GM19043 (cell line): ENCODE data around the gene CYP2A6.
"Not testable (repeated sequence)": the region's sequence is repeated elsewhere in the genome, so short reads cannot be mapped to it uniquely, and the experiment has no call there.

Experiments used
- ATAC-seq: cut with Tn5 transposase; IDR thresholded peaks from one replicate; pipeline ENCODE4 v1.9.1; 2021; ENCODE audit warnings: low read depth; ENCODE audit not compliant: unreplicated experiment

CYP2A6 gene

DNA sequence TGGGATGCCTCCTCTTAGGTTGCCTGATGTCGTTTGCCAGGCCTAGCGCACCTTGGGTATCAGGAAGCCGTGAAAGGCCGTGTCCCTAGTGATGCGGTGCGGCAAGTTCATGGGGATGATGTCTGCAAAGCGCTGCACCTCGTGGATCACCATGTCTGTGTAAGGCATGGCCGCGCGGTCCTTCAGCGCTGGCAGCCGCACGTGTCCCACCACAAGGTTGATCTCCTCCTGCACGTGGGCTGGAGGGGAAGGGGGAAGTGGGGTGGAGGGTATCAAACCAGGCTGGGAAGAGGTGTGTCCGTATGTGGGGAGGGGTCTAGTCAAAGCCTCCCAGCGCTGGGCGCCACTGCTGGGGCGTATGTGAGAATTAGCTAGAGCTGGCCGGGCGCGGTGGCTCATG, 28.1 kb downstream of the CYP2A6 start:
- no peak for ATAC-seq

DNA sequence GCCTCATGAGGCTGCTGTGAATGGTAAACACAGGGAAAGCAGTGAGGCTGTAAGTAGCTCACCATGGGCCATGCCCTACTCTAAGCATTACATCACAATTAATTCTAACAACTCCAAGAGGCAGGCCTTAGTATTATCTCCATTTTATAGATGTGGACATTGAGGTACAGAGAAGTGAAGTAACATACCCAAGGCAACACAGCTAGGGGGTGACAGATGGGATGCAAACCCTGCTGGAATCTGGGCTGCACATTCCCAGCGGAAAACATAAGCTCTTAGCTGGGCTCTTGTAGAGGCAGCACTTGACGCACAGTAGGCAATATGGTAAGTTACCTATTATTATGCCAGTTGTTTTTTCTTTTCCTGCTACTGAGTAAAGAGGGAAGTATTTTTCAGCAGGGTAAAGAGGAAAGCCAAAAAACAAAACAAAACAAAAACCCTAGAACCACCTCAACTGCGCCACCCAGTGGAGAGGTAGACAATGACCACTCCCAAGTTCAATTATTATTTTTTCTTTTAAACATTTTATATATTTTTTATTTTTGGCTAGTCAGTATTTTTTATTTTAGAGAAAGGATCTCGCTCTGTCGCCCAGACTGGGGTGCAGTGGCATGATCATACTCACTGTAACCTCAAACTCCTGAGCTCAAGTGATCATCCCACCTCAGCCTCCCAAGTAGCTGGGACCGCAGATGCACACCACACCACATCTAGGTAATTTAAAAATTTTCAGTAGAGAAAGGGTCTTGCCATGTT, 30.6 kb downstream of the CYP2A6 start:
- not testable (repeated sequence) for ATAC-seq

DNA sequence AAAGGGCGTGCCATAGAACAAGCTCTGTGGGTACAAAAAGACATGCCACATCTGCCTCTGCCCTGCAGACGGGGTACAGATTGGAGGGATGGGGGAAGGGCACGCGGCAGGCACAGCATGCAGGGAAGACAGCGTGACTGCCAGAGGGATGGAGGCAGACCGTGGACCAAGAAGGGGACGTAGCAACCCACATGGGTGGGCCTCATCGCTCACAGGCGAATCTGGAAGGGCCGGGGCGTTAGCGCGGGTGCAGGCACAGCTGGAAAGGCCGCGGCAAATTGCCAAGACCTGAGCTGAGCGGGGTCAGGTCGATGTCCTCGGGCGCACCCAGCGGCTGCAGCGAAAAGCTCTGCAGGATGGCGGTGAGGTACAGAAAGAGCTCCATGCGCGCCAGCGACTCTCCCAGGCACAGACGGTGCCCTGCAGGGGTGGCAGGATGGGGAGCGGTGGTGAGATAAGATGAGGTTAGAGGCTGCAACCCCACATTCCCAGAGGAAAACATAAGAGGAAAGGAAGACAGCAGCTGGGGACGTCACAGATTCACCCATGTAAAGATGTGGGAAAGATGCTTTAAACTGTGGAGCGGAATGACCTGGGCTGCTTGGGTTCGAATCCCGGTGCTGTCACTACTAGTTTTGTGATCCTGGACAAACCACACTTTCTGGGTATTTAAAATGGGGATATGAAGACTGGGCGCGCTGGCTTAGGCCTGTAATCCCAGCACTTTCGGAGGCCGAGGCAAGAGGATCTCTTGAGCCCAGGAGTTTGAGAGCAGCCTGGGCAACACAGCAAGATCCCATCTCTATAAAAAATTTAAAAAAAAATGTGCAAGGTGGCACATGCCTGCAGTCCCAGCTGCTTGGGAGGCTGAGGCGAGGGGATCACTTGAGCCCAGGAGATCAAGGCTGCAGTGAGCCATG, 31.5 kb downstream of the CYP2A6 start:
- ATAC-seq: not testable (repeated sequence)

- no peak for ATAC-seq
These were observed 35.0 kb downstream of the CYP2A6 start for GRCh38 chr19:40815223-40815622.

DNA sequence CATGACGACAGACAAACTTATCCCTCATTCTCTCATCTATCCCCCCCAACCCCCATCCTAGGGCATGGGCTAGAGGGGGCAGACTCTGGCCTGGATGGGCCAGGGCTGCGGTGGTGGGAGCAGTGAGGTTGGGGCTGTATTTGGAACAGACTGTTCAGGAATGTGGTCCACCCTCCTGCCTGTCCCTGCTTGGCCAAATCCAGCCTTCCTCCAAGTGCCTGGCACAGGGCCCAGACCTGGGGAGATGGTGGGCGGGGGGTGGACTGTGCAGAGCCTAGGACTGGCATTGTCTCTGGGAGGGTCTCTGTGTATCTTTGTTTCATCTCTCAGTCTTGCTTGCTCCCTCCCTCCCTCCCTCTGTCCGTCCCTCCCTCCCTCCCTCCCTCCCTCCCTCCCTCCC, 37.1 kb downstream of the CYP2A6 start:
- no peak for ATAC-seq

- not testable (repeated sequence) for ATAC-seq
These were observed 37.7 kb downstream of the CYP2A6 start for GRCh38 chr19:40812571-40812970.

- no peak for ATAC-seq
These were observed 38.5 kb downstream of the CYP2A6 start for GRCh38 chr19:40811478-40812341.

- ATAC-seq: peak; percentile 68
These were observed 39.4 kb downstream of the CYP2A6 start for GRCh38 chr19:40810649-40811408.

DNA sequence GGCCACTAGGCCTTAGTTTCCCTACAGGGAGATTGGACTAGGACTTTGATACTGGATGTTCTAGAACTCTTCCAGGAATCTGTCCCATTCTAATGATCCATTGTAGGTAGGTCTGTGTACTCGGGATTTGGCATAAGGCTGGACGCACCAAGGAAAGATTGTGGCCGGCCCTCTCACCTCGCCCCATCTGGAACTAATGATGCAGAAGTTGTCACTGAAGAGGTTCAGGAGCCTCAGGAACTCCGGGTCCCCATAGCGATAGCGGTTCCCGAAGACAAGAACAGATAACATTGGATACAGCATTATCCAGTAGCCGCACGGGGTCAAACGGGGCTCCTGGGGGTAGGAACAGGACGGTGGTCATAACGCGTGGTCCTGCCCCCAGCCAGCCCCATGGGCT, 40.1 kb downstream of the CYP2A6 start:
- ATAC-seq: no peak

- no peak for ATAC-seq
These were observed 40.7 kb downstream of the CYP2A6 start for GRCh38 chr19:40809358-40810086.

GRCh38 chr19:40808497-40808896, 41.8 kb downstream of the CYP2A6 start:
- ATAC-seq: no peak

DNA sequence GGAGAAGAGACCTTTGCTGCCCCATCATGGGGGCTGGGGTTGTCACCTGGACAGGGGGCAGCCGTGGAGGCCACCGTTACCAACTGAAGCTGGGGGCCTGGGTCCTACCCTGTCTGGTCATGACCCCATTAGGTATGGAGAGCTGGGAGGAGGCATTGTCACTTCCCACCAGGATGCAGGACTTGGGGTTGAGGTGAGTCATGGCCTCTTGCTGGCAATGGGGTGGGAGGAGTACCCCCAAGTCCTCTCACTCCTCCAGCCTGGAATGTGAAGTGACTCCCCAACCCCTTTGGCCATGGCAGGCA, 42.3 kb downstream of the CYP2A6 start:
- ATAC-seq: no peak

GRCh38 chr19:40807147-40808020, 42.9 kb downstream of the CYP2A6 start:
- ATAC-seq: no peak

GRCh38 chr19:40806423-40807146, 43.7 kb downstream of the CYP2A6 start:
- no peak for ATAC-seq

- ATAC-seq: no peak
These were observed 44.9 kb downstream of the CYP2A6 start for GRCh38 chr19:40805258-40805868.

- ATAC-seq: no peak
These were observed 45.4 kb downstream of the CYP2A6 start for GRCh38 chr19:40804783-40805242.
